ENCODE data around the gene ARMC3.

- TF ChIP-seq CTCF (IDR thresholded peaks at IDR 0.05; ENCODE audit: insufficient read depth, low read length) (no peak), GABPA (IDR thresholded peaks at IDR 0.05; ENCODE audit: low read depth) (no peak), POLR2AphosphoS5 (IDR thresholded peaks at IDR 0.05; ENCODE audit: low read depth) (no peak)
These were observed 120.3 kb downstream of the ARMC3 start for GRCh38 chr10:23048191-23048590.

Data from HL-60 (cell line).